ENCODE measurements around the gene FMN2.
"Not testable (repeated sequence)": the region's sequence is repeated elsewhere in the genome, so short reads cannot be mapped to it uniquely, and the experiment has no call there.

The FMN2 gene

DNA sequence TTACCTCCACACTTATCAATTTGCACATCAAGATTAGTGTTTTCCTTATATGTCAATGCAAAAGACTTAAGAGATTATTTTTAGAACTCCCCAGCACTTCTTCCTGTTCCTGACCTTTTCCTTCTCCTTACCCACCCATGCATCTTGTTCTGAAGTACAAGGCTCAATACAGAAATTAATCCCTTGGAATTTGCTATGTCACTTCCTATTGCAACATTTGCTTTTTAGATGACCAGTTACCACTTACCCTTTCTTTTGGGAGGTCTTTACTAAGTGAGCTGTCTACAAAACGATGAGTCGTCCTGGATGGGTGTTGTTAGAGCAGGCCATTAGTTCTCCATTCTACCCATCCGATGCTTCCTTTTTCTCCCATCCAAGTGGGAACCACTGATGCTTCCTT lies 221.2 kb downstream of the FMN2 start:
- no peak overlapping the region for H3K4me3 ChIP-seq (ENCODE audit: low read depth, low read length)
- no peak for DNase-seq (ENCODE audit: low read depth)
- TF ChIP-seq, protein P1, sequence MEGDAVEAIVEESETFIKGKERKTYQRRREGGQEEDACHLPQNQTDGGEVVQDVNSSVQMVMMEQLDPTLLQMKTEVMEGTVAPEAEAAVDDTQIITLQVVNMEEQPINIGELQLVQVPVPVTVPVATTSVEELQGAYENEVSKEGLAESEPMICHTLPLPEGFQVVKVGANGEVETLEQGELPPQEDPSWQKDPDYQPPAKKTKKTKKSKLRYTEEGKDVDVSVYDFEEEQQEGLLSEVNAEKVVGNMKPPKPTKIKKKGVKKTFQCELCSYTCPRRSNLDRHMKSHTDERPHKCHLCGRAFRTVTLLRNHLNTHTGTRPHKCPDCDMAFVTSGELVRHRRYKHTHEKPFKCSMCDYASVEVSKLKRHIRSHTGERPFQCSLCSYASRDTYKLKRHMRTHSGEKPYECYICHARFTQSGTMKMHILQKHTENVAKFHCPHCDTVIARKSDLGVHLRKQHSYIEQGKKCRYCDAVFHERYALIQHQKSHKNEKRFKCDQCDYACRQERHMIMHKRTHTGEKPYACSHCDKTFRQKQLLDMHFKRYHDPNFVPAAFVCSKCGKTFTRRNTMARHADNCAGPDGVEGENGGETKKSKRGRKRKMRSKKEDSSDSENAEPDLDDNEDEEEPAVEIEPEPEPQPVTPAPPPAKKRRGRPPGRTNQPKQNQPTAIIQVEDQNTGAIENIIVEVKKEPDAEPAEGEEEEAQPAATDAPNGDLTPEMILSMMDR (IDR thresholded peaks at IDR 0.05; ENCODE audit: control insufficient read depth, extremely low read depth, insufficient read depth) = no peak

DNA sequence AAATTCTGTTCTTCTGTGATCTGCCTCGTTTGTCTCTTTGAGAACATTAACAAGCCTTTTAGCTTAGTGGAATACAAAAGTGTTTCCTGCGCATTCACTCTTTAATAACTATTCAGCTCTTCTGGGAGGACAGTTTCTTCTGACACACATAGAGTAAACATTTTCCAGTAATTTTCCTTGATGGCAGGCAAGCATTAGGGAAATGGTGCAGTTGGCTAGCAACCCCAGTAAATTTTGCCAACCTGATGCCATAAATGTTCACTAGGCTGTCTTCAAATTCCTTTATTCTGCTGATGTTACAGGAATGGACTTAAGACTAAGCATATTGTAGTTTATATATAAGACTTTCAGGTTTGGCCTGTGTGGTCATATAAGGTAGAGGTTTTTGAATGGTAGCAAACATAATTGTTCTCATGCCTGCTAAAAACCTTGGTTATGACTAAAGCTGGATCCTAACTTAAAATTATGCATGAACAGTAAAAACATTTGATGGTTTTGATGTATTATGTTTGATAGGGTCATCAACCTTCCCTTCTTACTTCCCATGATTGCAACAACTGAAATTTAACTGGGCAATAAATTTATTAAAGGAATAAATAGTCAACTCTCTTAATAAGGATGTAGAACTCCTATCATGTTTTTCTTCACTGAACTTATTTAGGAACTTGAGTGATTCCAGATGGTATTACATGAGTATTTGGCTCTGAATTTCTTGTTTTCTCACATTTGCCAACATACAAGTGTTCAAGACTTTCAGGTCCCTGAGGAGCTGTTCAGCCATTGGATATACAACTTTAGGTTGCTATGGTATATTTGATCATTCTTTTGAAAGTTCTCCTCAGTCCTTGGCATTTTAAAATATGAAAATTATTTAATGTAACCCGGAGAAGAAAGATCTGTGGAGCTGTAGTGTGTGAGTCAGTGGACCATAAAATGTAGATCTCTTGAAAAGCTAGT lies 223.4 kb downstream of the FMN2 start:
- no peak overlapping the region for H3K4me3 ChIP-seq (ENCODE audit: low read depth, low read length)
- TF ChIP-seq, protein P1 (IDR thresholded peaks at IDR 0.05; ENCODE audit: control insufficient read depth, extremely low read depth, insufficient read depth) = no peak
- no peak for DNase-seq (ENCODE audit: low read depth)

DNA sequence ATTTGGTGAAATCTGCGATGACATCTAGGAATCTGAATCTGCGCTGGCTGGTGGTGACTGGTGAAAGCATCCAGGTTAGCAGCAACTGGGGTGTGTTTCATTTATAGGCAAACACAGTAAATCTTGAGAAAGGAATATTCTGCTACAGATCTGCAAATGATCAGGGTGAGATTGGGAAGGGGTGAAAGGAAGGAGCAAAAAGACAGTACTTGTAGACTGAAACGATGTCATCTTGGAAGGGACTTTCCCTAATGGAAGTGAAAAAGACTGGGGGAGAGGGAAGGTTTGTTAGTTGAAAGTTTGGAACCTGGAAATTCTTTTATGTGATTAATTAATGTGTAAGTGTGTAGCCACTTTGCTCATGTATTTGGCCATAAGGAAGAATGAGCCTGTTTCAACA lies 228.3 kb downstream of the FMN2 start:
- DNase-seq (ENCODE audit: low read depth) = no peak
- TF ChIP-seq, protein P1 (IDR thresholded peaks at IDR 0.05; ENCODE audit: control insufficient read depth, extremely low read depth, insufficient read depth) = no peak
- H3K4me3 ChIP-seq (ENCODE audit: low read depth, low read length) = no peak overlapping the region

DNA sequence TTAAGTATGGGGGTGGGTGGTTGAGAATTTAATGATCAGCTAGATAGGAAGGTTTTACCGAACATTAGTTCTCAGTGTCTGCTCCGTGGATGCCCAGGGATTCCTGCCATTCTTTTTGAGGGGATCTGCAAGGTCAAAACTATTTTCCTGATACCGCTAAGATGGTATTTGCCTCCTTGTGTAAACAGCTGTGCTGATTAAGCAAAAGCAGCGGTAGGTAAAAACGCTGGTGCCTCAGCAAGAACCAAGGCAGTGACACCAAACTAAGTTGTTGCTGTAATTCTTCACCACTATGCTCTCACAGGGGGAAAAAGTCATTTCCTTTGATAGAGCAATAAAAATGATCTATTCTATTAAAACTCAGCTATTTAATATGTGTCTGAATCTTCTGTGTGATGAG lies 229.0 kb downstream of the FMN2 start:
- TF ChIP-seq, protein P1 (IDR thresholded peaks at IDR 0.05; ENCODE audit: control insufficient read depth, extremely low read depth, insufficient read depth) = no peak
- no peak overlapping the region for H3K4me3 ChIP-seq (ENCODE audit: low read depth, low read length)
- no peak for DNase-seq (ENCODE audit: low read depth)

DNA sequence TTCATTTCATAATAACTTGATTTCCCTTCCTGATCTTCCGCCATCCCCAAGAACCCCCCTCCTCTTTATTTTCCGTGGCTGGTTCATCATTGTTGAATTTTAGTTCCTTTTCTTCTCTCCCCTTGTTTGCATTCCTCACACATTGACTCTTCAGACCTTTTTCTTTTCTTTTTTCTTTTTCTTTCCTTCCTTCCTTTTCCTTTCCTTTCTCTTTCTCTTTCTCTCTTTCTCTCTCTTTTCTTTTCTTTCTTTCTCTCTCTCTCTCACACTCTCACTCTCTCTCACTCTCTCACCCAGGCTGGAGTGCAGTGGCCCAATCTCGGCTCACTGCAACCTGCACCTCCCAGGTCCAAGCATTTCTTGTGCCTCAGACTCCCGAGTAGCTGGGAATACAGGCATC lies 231.3 kb downstream of the FMN2 start:
- H3K4me3 ChIP-seq (ENCODE audit: low read depth, low read length) = no peak overlapping the region
- DNase-seq (ENCODE audit: low read depth) = no peak
- TF ChIP-seq, protein P1 (IDR thresholded peaks at IDR 0.05; ENCODE audit: control insufficient read depth, extremely low read depth, insufficient read depth) = no peak

DNA sequence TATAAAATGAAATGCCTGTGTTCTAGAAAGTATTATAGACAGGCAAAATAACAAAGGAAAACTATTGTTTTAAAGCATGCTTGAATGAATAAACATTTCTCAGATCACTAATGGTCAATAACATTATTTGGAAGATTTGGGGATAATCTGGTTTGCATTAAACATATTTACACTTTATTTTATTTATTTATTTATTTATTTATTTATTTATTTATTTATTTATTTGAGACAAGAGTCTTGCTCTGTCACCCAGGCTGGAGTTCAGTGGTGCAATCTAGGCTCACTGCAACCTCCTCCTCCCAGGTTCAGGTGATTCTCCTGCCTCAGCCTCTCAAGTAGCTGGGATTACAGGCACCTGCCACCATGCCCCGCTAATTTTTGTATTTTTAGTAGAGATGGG lies 236.7 kb downstream of the FMN2 start:
- H3K4me3 ChIP-seq (ENCODE audit: low read depth, low read length); DNase-seq (ENCODE audit: low read depth): not testable (repeated sequence)

DNA sequence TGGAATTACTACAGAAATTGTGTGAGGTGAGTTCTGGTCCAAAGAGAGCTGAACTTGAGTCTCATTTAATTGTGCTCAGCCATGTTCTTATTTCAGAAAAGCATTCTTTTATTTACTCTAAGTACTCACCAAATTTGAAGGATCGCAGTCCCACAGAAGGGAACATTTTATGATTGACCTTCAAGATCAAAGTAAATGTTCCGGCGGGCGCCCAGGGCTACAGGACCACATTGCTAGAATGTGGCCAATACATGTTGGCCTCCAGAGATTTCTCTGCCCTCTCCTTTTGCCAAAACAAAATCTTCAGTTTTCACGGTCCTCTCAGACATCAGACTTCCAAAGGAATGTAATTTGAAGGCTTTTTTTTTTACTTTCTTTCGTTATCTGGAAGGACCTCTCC lies 237.8 kb downstream of the FMN2 start:
- no peak overlapping the region for H3K4me3 ChIP-seq (ENCODE audit: low read depth, low read length)
- no peak for DNase-seq (ENCODE audit: low read depth)
- TF ChIP-seq, protein P1 (IDR thresholded peaks at IDR 0.05; ENCODE audit: control insufficient read depth, extremely low read depth, insufficient read depth) = no peak

Data from LNCaP clone FGC (cell line).